ENCODE data around the gene ACAD8.

DNA sequence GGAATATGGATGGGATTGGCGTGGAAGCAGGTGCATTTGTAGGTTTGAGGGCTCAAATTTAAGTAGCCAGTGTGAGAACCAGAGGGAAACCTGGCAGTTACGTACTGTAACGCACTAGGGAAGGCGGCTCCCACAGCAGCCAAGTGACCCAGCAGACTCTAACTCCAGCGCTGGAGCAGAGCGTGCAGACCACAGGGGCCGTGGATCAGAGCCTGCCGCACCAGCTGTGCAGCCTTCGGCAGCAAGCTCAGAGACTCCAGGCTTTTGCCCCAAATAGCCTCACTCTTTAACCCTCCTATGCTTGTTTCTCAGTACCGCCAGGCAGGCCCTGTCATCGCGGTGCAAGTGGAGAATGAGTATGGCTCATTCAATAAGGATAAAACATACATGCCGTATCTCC lies 35.1 kb downstream of the ACAD8 start:
- TF ChIP-seq POLR2A (IDR thresholded peaks at IDR 0.05), result no peak
- TF ChIP-seq, protein P1, sequence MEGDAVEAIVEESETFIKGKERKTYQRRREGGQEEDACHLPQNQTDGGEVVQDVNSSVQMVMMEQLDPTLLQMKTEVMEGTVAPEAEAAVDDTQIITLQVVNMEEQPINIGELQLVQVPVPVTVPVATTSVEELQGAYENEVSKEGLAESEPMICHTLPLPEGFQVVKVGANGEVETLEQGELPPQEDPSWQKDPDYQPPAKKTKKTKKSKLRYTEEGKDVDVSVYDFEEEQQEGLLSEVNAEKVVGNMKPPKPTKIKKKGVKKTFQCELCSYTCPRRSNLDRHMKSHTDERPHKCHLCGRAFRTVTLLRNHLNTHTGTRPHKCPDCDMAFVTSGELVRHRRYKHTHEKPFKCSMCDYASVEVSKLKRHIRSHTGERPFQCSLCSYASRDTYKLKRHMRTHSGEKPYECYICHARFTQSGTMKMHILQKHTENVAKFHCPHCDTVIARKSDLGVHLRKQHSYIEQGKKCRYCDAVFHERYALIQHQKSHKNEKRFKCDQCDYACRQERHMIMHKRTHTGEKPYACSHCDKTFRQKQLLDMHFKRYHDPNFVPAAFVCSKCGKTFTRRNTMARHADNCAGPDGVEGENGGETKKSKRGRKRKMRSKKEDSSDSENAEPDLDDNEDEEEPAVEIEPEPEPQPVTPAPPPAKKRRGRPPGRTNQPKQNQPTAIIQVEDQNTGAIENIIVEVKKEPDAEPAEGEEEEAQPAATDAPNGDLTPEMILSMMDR (IDR thresholded peaks at IDR 0.05), result no peak
- TF ChIP-seq POLR2AphosphoS5 (IDR thresholded peaks at IDR 0.05), result no peak

Measured in breast epithelium (tissue), 3 donors.